NCI-H2227 treated with DMSO at 0.1 percent for 48 hours (cell line): Measurements from ENCODE around the gene DBI.
"Not testable (repeated sequence)": the region's sequence is repeated elsewhere in the genome, so short reads cannot be mapped to it uniquely, and the experiment has no call there.

Experiments used
- DNase-seq: peaks from one replicate; lab custom pipeline; 2025; lab: John Stamatoyannopoulos, UW

Gene DBI

GRCh38 chr2:119365436-119365835 is 1.3 kb upstream of the DBI start:
- no peak for DNase-seq

GRCh38 chr2:119366161-119366648 is 572 bp upstream of the DBI start:
- DNase-seq: peak; percentile 49

GRCh38 chr2:119367472-119368099 is 809 bp downstream of the DBI start:
- no peak for DNase-seq

GRCh38 chr2:119369845-119370244 is 3.1 kb downstream of the DBI start:
- DNase-seq: no peak

- DNase-seq: no peak
These were observed 4.3 kb downstream of the DBI start for GRCh38 chr2:119371111-119371510.

GRCh38 chr2:119372778-119373568 is 6.2 kb downstream of the DBI start:
- DNase-seq: no peak

- DNase-seq: not testable (repeated sequence)
These were observed 7.3 kb downstream of the DBI start for GRCh38 chr2:119373907-119374745.

- DNase-seq: not testable (repeated sequence)
These were observed 9.6 kb downstream of the DBI start for GRCh38 chr2:119376406-119376805.

GRCh38 chr2:119376810-119377209 is 10.0 kb downstream of the DBI start:
- no peak for DNase-seq

- DNase-seq: no peak
These were observed 10.7 kb downstream of the DBI start for GRCh38 chr2:119377294-119377992.

GRCh38 chr2:119377993-119378345 is 11.2 kb downstream of the DBI start:
- DNase-seq: no peak

GRCh38 chr2:119378566-119378965 is 11.8 kb downstream of the DBI start:
- no peak for DNase-seq

- DNase-seq: no peak
These were observed 16.8 kb downstream of the DBI start for GRCh38 chr2:119383410-119384140.

GRCh38 chr2:119384971-119385370 is 18.2 kb downstream of the DBI start:
- DNase-seq: no peak

GRCh38 chr2:119385466-119385865 is 18.7 kb downstream of the DBI start:
- no peak for DNase-seq

GRCh38 chr2:119387381-119388129 is 20.8 kb downstream of the DBI start:
- DNase-seq: no peak

GRCh38 chr2:119389615-119390306 is 23.0 kb downstream of the DBI start:
- no peak for DNase-seq

GRCh38 chr2:119393971-119394748 is 27.4 kb downstream of the DBI start:
- no peak for DNase-seq

GRCh38 chr2:119397196-119397595 is 30.4 kb downstream of the DBI start:
- DNase-seq: no peak
